SK-N-SH treated with all-trans-retinoic acid at 6 μM for 48 hours (cell line): ENCODE data around the gene TMBIM4.
"Not testable (repeated sequence)": the region's sequence is repeated elsewhere in the genome, so short reads cannot be mapped to it uniquely, and the experiment has no call there.

ENCODE experiments used
- ATAC-seq: fragments of 200-7000 bp; cut with Tn5 transposase; 3 replicates; pipeline ENCODE4 v1.9.1; 2020; ENCODE audit warnings: mild to moderate bottlenecking, moderate library complexity
- ARNTL ChIP-seq: fragments of 450-650 bp; formaldehyde crosslinking; IDR thresholded peaks from 2 replicates; pipeline ENCODE4 v1.5.0; 2020; ENCODE audit warnings: low read depth, mild to moderate bottlenecking, moderate library complexity, borderline replicate concordance
- BACH2 ChIP-seq: fragments of 250-450 bp; sonication (Bioruptor Pico); IDR thresholded peaks from 2 replicates; pipeline ENCODE4 v1.9.0; 2021; ENCODE audit warnings: mild to moderate bottlenecking, borderline replicate concordance
- CSDC2 ChIP-seq: fragments of 250-450 bp; sonication (Bioruptor Pico); IDR thresholded peaks from 2 replicates; pipeline ENCODE4 v1.5.0; 2020; ENCODE audit warnings: mild to moderate bottlenecking, moderate library complexity
- ESRRG ChIP-seq: fragments of 250-450 bp; sonication (Bioruptor Pico); IDR thresholded peaks from 2 replicates; pipeline ENCODE4 v1.6.1; 2021; ENCODE audit warnings: mild to moderate bottlenecking
- GLIS3 ChIP-seq: fragments of 250-450 bp; sonication (Bioruptor Pico); IDR thresholded peaks from 2 replicates; pipeline ENCODE4 v1.5.0; 2020; ENCODE audit warnings: mild to moderate bottlenecking, moderate library complexity
- ISL1 ChIP-seq: fragments of 250-450 bp; sonication (Bioruptor Pico); IDR thresholded peaks from 2 replicates; pipeline ENCODE4 v2.1.2; 2022; ENCODE audit warnings: mild to moderate bottlenecking, moderate library complexity
- OSR1 ChIP-seq: fragments of 250-450 bp; sonication (Bioruptor Pico); IDR thresholded peaks from 2 replicates; pipeline ENCODE4 v1.8.0; 2022; ENCODE audit warnings: moderate library complexity, mild to moderate bottlenecking, inconsistent platforms
- PPARA ChIP-seq: fragments of 250-450 bp; sonication (Bioruptor Pico); IDR thresholded peaks from 2 replicates; pipeline ENCODE4 v1.5.0; 2020; ENCODE audit warnings: mild to moderate bottlenecking, borderline replicate concordance
- RARB ChIP-seq: fragments of 250-450 bp; sonication (Bioruptor Pico); IDR thresholded peaks from 2 replicates; pipeline ENCODE4 v1.8.0; 2021; ENCODE audit warnings: mild to moderate bottlenecking, moderate library complexity
- SNAI2 ChIP-seq: fragments of 250-450 bp; sonication (Bioruptor Pico); IDR thresholded peaks from 2 replicates; pipeline ENCODE4 v1.5.0; 2020; ENCODE audit warnings: mild to moderate bottlenecking, moderate library complexity
- TCF4 ChIP-seq: fragments of 250-450 bp; sonication (Bioruptor Pico); IDR thresholded peaks from 2 replicates; pipeline ENCODE4 v1.8.0; 2021; ENCODE audit warnings: mild to moderate bottlenecking, moderate library complexity, borderline replicate concordance
- TOX ChIP-seq: fragments of 250-450 bp; sonication (Bioruptor Pico); IDR thresholded peaks from 2 replicates; pipeline ENCODE4 v1.8.0; 2021; ENCODE audit warnings: mild to moderate bottlenecking, moderate library complexity, borderline replicate concordance
- ZC3H10 ChIP-seq: fragments of 250-450 bp; sonication (Bioruptor Pico); IDR thresholded peaks from 2 replicates; pipeline ENCODE4 v1.5.1; 2021; ENCODE audit warnings: mild to moderate bottlenecking, moderate library complexity
- ZFP3 ChIP-seq: fragments of 250-450 bp; sonication (Bioruptor Pico); IDR thresholded peaks from 2 replicates; pipeline ENCODE4 v1.5.0; 2020; ENCODE audit warnings: mild to moderate bottlenecking, moderate library complexity
- ZNF565 ChIP-seq: fragments of 450-650 bp; formaldehyde crosslinking; conservative IDR thresholded peaks from 2 replicates; pipeline ENCODE4 v1.5.0; 2020; ENCODE audit warnings: low read depth, mild to moderate bottlenecking, moderate library complexity
- ZNF70 ChIP-seq: fragments of 450-650 bp; formaldehyde crosslinking; IDR thresholded peaks from 2 replicates; pipeline ENCODE4 v1.5.0; 2020; ENCODE audit warnings: mild to moderate bottlenecking, moderate library complexity
- ZNF8 ChIP-seq: fragments of 450-650 bp; formaldehyde crosslinking; IDR thresholded peaks from 2 replicates; pipeline ENCODE4 v1.5.0; 2020; ENCODE audit warnings: mild to moderate bottlenecking, moderate library complexity
- TF ChIP-seq, protein P1 (sequence below): fragments of 250-450 bp; sonication (Bioruptor Pico); IDR thresholded peaks from 2 replicates; pipeline ENCODE4 v1.5.1; 2021; ENCODE audit warnings: mild to moderate bottlenecking, moderate library complexity
- TF ChIP-seq, protein P2 (sequence below): fragments of 250-450 bp; sonication (Bioruptor Pico); IDR thresholded peaks from 2 replicates; pipeline ENCODE4 v1.8.0; 2021; ENCODE audit warnings: low read depth, mild to moderate bottlenecking, moderate library complexity, borderline replicate concordance
- TF ChIP-seq, protein P3 (sequence below): fragments of 250-450 bp; sonication (Bioruptor Pico); IDR thresholded peaks from 2 replicates; pipeline ENCODE4 v1.8.0; 2020; ENCODE audit warnings: mild to moderate bottlenecking, moderate library complexity, borderline replicate concordance
- TF ChIP-seq, protein P4 (sequence below): fragments of 250-450 bp; sonication (Bioruptor Pico); IDR thresholded peaks from 2 replicates; pipeline ENCODE4 v1.5.0; 2020; ENCODE audit warnings: mild to moderate bottlenecking, moderate library complexity
- TF ChIP-seq, protein P5 (sequence below): fragments of 250-450 bp; sonication (Bioruptor Pico); IDR thresholded peaks from 2 replicates; pipeline ENCODE4 v1.5.1; 2020; ENCODE audit warnings: low read depth, mild to moderate bottlenecking, moderate library complexity

Gene TMBIM4, protein sequence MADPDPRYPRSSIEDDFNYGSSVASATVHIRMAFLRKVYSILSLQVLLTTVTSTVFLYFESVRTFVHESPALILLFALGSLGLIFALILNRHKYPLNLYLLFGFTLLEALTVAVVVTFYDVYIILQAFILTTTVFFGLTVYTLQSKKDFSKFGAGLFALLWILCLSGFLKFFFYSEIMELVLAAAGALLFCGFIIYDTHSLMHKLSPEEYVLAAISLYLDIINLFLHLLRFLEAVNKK

DNA sequence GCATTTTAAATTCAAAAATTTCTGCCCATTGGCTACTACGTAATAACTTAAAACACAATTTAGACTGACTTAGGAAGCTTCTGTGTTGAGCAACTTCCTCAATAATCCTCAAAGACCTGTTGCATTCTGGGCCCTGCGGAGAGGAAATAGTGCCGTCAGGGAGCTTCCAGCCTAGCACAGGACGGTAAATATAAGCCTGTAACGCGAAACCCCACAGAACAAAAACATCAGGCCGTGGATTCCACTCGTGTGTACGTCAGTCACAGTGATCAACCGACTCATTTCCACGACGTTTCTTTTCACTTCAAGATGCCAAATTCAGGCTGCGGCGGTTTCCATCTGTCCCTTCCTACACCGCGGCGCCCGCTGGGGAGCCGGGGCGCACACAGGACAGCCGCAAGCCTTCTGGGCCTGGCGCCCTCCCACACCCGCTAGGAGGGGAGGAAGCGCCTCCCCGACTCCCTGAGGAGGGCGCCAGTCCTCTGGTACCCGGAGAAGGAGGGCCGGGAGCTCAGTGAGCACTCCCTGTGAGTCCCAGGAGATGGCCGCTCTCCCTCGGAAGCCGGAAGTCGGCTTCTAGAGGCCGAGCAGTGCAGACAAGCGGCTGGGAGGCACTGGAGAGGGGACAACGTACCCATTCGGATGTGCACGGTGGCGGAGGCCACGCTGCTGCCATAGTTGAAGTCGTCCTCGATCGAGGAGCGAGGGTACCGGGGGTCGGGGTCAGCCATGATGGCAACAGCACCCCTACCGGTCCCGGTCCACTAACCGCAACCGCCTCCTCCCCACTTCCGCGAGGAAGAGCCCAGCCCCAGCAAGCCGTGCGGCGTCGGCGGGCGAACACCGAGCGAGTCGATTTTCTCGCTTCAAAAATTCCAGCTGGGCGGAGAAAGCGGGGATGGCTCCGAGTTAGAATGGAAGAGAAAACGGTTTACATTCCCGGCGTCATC is at the start of gene TMBIM4:
TMBIM4 (minus strand) TSS at position 776 of the 950 bp plus-strand sequence; CDS start at position 731, 45 bp downstream.
- peak; percentile 95 for ATAC-seq
- TF ChIP-seq CSDC2 (CRISPR knock-in tag) (0 out of 2 replicates have a peak, but pooled peaks have one; percentile 54), GLIS3 (CRISPR knock-in tag) (peak; percentile 83; the same call in 1 of the 2 replicates), ZNF8 (peak; percentile 42; the same call in 1 of the 2 replicates), OSR1 (CRISPR knock-in tag) (no peak), RARB (CRISPR knock-in tag) (no peak), ZNF70 (CRISPR knock-in tag) (no peak), ZNF565 (CRISPR knock-in tag) (no peak), ARNTL (CRISPR knock-in tag) (no peak), ZFP3 (peak; percentile 78), PPARA (CRISPR knock-in tag) (no peak), ISL1 (CRISPR knock-in tag) (no peak), ZC3H10 (CRISPR knock-in tag) (no peak), BACH2 (no peak), ESRRG (CRISPR knock-in tag) (no peak), TCF4 (no peak), SNAI2 (CRISPR knock-in tag) (peak; percentile 45; the same call in 1 of the 2 replicates)
- TF ChIP-seq, protein P1, sequence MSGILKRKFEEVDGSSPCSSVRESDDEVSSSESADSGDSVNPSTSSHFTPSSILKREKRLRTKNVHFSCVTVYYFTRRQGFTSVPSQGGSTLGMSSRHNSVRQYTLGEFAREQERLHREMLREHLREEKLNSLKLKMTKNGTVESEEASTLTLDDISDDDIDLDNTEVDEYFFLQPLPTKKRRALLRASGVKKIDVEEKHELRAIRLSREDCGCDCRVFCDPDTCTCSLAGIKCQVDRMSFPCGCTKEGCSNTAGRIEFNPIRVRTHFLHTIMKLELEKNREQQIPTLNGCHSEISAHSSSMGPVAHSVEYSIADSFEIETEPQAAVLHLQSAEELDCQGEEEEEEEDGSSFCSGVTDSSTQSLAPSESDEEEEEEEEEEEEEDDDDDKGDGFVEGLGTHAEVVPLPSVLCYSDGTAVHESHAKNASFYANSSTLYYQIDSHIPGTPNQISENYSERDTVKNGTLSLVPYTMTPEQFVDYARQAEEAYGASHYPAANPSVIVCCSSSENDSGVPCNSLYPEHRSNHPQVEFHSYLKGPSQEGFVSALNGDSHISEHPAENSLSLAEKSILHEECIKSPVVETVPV (CRISPR knock-in tag), result 0 out of 2 replicates have a peak, but pooled peaks have one; percentile 49
- TF ChIP-seq, protein P2, sequence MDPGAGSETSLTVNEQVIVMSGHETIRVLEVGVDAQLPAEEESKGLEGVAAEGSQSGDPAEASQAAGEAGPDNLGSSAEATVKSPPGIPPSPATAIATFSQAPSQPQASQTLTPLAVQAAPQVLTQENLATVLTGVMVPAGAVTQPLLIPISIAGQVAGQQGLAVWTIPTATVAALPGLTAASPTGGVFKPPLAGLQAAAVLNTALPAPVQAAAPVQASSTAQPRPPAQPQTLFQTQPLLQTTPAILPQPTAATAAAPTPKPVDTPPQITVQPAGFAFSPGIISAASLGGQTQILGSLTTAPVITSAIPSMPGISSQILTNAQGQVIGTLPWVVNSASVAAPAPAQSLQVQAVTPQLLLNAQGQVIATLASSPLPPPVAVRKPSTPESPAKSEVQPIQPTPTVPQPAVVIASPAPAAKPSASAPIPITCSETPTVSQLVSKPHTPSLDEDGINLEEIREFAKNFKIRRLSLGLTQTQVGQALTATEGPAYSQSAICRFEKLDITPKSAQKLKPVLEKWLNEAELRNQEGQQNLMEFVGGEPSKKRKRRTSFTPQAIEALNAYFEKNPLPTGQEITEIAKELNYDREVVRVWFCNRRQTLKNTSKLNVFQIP (CRISPR knock-in tag), result no peak
- TF ChIP-seq, protein P3, sequence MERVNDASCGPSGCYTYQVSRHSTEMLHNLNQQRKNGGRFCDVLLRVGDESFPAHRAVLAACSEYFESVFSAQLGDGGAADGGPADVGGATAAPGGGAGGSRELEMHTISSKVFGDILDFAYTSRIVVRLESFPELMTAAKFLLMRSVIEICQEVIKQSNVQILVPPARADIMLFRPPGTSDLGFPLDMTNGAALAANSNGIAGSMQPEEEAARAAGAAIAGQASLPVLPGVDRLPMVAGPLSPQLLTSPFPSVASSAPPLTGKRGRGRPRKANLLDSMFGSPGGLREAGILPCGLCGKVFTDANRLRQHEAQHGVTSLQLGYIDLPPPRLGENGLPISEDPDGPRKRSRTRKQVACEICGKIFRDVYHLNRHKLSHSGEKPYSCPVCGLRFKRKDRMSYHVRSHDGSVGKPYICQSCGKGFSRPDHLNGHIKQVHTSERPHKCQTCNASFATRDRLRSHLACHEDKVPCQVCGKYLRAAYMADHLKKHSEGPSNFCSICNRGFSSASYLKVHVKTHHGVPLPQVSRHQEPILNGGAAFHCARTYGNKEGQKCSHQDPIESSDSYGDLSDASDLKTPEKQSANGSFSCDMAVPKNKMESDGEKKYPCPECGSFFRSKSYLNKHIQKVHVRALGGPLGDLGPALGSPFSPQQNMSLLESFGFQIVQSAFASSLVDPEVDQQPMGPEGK (CRISPR knock-in tag), result no peak
- TF ChIP-seq, protein P4, sequence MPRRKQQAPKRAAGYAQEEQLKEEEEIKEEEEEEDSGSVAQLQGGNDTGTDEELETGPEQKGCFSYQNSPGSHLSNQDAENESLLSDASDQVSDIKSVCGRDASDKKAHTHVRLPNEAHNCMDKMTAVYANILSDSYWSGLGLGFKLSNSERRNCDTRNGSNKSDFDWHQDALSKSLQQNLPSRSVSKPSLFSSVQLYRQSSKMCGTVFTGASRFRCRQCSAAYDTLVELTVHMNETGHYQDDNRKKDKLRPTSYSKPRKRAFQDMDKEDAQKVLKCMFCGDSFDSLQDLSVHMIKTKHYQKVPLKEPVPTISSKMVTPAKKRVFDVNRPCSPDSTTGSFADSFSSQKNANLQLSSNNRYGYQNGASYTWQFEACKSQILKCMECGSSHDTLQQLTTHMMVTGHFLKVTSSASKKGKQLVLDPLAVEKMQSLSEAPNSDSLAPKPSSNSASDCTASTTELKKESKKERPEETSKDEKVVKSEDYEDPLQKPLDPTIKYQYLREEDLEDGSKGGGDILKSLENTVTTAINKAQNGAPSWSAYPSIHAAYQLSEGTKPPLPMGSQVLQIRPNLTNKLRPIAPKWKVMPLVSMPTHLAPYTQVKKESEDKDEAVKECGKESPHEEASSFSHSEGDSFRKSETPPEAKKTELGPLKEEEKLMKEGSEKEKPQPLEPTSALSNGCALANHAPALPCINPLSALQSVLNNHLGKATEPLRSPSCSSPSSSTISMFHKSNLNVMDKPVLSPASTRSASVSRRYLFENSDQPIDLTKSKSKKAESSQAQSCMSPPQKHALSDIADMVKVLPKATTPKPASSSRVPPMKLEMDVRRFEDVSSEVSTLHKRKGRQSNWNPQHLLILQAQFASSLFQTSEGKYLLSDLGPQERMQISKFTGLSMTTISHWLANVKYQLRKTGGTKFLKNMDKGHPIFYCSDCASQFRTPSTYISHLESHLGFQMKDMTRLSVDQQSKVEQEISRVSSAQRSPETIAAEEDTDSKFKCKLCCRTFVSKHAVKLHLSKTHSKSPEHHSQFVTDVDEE (CRISPR knock-in tag), result no peak; the same call in 1 of the 2 replicates
- TF ChIP-seq, protein P5, sequence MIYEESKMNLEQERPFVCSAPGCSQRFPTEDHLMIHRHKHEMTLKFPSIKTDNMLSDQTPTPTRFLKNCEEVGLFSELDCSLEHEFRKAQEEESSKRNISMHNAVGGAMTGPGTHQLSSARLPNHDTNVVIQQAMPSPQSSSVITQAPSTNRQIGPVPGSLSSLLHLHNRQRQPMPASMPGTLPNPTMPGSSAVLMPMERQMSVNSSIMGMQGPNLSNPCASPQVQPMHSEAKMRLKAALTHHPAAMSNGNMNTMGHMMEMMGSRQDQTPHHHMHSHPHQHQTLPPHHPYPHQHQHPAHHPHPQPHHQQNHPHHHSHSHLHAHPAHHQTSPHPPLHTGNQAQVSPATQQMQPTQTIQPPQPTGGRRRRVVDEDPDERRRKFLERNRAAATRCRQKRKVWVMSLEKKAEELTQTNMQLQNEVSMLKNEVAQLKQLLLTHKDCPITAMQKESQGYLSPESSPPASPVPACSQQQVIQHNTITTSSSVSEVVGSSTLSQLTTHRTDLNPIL (CRISPR knock-in tag), result no peak

DNA sequence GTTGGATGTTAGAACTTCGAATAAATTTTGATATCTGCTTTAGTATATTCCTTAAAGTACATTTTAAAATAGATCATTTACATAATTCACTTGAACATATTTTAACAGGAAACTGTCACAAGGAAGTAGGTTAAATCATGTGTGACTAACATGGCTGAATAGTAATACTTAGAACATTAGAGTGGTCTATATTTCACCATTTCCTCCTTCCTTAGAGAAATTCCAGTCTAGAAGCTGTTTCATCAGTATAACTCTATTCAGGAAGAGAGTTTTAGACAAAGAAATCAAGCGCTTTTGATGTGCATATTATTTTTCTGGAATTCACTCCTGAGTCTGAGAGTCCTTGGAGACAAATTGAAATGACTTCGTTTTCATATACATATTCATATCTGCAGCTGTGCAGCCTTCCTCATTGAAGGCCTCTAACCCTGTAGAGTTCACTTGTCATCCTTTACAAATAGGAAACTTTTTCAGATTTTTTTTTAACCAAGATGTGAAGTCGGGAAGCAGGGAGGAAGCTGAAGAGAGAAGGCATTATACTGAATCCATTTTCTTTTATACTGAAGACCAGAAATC is 47.6 kb upstream of the TMBIM4 start:
- TF ChIP-seq ESRRG (CRISPR knock-in tag) (no peak), ZC3H10 (CRISPR knock-in tag) (no peak), ZFP3 (no peak), RARB (CRISPR knock-in tag) (no peak), TCF4 (no peak), TOX (no peak), ZNF565 (CRISPR knock-in tag) (no peak), ISL1 (CRISPR knock-in tag) (no peak), SNAI2 (CRISPR knock-in tag) (no peak)
- TF ChIP-seq, protein P2 (CRISPR knock-in tag), result no peak
- no peak for ATAC-seq

DNA sequence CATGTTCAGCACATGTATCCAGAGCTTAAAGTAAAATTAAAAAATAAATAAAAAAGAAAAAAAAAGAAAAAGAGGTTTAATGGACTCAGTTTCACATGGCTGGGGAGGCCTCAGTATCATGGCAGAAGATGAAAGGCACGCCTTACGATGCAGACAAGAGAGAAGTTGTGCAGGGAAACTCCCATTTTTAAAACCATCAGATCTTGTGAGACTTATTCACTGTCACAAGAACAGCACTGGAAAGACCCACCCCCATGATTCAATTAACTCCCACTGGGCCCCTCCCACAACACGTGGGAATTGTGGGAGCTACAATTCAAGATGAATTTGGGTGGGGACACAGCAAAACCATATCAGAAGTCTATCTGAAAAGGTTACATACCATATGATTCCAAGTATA is 43.2 kb upstream of the TMBIM4 start:
- not testable (repeated sequence) for ATAC-seq

DNA sequence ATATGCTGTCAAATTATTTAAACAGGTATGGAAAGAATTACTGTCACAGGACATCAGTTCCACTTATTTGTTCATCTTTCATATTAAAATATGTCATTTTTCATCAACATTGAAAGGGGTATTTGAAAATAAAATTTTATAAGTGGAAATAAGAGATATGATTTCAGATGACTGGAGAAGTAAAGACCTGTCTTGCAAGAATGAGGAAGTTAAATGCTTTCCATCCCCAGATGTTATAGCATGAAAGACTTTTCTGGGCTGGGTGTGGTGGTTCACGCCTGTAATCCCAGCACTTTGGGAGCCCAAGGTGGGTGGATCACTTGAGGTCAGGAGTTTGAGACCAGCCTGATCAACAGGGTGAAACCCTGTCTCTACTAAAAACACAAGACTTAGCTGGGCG is 41.8 kb upstream of the TMBIM4 start:
- ATAC-seq, result not testable (repeated sequence)
